HG02623 (cell line): ENCODE measurements around the gene MACF1.
"Not testable (repeated sequence)": the region's sequence is repeated elsewhere in the genome, so short reads cannot be mapped to it uniquely, and the experiment has no call there.

ENCODE experiments used
- ATAC-seq: cut with Tn5 transposase; IDR thresholded peaks from one replicate; pipeline ENCODE4 v1.9.1; 2021; ENCODE audit warnings: moderate library complexity; ENCODE audit not compliant: unreplicated experiment

MACF1 gene

GRCh38 chr1:39485046-39485803 is 280.7 kb downstream of the MACF1 start:
- ATAC-seq, result no peak

- no peak for ATAC-seq
Measured at GRCh38 chr1:39488012-39488545, 283.6 kb downstream of the MACF1 start.

- ATAC-seq, result no peak
Measured at GRCh38 chr1:39488793-39489566, 284.5 kb downstream of the MACF1 start.

- no peak for ATAC-seq
Measured at GRCh38 chr1:39489567-39490239, 285.2 kb downstream of the MACF1 start.

- ATAC-seq, result no peak
Measured at GRCh38 chr1:39490596-39491145, 286.2 kb downstream of the MACF1 start.

GRCh38 chr1:39491146-39491921 is 286.8 kb downstream of the MACF1 start, which contains the start of gene BMP8A:
Gene BMP8A (plus strand): TSS chr1:39491636. CDS start chr1:39491992, 356 bp downstream.
- ATAC-seq, result no peak

- ATAC-seq, result not testable (repeated sequence)
Measured at GRCh38 chr1:39492118-39493042, 287.9 kb downstream of the MACF1 start.

- not testable (repeated sequence) for ATAC-seq
Measured at GRCh38 chr1:39493043-39493810, 288.7 kb downstream of the MACF1 start.

GRCh38 chr1:39494671-39495410 is 290.3 kb downstream of the MACF1 start:
- no peak for ATAC-seq

GRCh38 chr1:39496520-39496919 is 292.0 kb downstream of the MACF1 start:
- not testable (repeated sequence) for ATAC-seq

GRCh38 chr1:39497585-39497984 is 293.1 kb downstream of the MACF1 start:
- no peak for ATAC-seq

GRCh38 chr1:39498096-39498710 is 293.7 kb downstream of the MACF1 start:
- ATAC-seq, result not testable (repeated sequence)

- ATAC-seq, result not testable (repeated sequence)
Measured at GRCh38 chr1:39498821-39499220, 294.3 kb downstream of the MACF1 start.

- ATAC-seq, result no peak
Measured at GRCh38 chr1:39499668-39500067, 295.2 kb downstream of the MACF1 start.

- no peak for ATAC-seq
Measured at GRCh38 chr1:39500862-39501389, 296.4 kb downstream of the MACF1 start.

GRCh38 chr1:39501666-39502065 is 297.2 kb downstream of the MACF1 start:
- ATAC-seq, result no peak

GRCh38 chr1:39504436-39504835 is 299.9 kb downstream of the MACF1 start:
- not testable (repeated sequence) for ATAC-seq
